RCC 7860 (cell line): ENCODE results near the gene NPFFR1.
"Not testable (repeated sequence)": the region's sequence is repeated elsewhere in the genome, so short reads cannot be mapped to it uniquely, and the experiment has no call there.

Source experiments
- DNase-seq: peaks from one replicate; pipeline ENCODE4 v3.0.0-alpha.2; 2015; ENCODE audit warnings: low spot score
- FAIRE-seq: peaks from 2 replicates; lab custom pipeline; 2012; peaks lifted over from hg19 to GRCh38; lab: Jason Lieb, UNC

The NPFFR1 gene

GRCh38 chr10:70228491-70228890 is 55.3 kb downstream of the NPFFR1 start:
- FAIRE-seq (no peak), DNase-seq (no peak)

- no peak for FAIRE-seq
- DNase-seq: no peak
Observed at GRCh38 chr10:70227548-70228320, 56.1 kb downstream of the NPFFR1 start.

DNA sequence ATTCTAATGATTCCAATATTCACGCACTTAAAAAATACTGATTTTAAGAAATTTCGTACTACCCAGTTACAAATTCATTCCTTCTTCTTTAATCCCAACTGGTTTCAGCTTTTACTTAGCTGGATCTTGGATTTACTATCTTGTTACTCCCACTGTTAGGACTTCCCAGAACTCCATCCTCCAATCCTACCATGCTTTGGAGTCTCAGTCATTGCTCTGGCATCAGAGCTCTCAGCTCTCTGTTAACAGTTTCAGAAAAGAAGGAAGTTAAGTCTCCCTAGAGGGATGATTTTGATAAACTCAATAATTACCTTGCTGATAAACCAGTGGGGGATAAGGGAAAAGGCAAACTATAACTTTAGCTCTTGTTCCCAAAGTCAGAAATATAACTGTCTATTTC is 60.1 kb downstream of the NPFFR1 start:
- DNase-seq (no peak), FAIRE-seq (no peak)

GRCh38 chr10:70222811-70223447 is 60.9 kb downstream of the NPFFR1 start:
- not testable (repeated sequence) for DNase-seq, FAIRE-seq

GRCh38 chr10:70222340-70222794 is 61.4 kb downstream of the NPFFR1 start:
- DNase-seq: no peak

DNA sequence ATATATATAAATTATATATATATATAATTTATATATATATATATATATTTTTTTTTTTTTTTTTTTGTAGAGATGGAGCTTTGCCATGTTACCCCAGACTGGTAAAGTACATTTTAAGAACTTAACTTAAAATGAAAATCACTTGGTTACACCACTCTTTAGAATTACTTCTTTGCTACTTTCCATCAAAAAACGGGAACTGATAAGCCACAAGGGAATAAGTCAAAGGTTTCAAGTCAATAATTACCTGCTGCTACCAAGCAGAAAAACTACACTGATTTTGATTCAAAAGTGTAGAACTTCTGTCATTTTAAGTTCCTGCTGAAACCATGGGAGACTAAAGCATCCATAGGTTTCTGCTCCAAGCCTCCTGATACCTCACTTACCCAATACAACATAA is 62.8 kb downstream of the NPFFR1 start:
- no peak for DNase-seq

More at GRCh38 chr10:70222340-70222794, 61.4 kb downstream of the NPFFR1 start:
- FAIRE-seq: no peak

GRCh38 chr10:70212879-70213278 is 70.9 kb downstream of the NPFFR1 start:
- FAIRE-seq (no peak), DNase-seq (no peak)

More for the DNA sequence above, 62.8 kb downstream of the NPFFR1 start:
- no peak for FAIRE-seq

DNA sequence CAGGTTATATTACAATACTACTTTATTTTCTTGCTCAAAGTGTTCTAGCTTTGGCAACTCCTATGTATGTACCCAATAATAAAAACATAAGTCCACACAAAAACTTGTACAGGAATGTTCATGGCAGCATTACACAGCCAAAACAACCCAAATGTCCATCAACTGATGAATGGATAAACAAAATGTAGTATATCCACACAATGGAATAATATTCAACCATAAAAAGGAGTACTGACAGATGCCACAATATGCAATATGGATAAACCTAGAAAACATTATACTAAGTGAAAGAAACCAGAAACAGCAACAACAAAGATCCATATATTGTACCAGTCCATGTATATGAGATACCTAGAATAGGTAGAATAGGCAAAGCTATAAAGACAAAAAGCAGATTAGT is 71.5 kb downstream of the NPFFR1 start:
- FAIRE-seq (no peak), DNase-seq (no peak)

DNA sequence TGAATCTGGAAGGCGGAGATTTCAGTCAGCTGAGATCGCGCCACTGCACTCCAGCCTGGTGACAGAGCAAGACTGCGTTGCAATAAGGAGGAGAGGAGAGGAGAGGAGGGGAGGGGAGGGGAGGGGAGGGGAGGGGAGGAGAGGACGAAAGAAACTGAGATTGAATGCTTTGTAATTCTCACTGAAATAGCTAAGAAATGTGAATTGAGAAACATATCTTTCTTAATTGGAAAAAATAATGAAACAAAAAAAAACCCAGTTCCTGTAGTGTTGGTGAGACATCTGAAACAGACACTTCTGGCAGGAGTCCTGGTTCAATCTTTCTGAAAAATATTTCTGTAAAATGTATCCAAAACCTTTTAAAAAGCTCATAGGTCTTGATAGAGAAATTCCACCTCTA is 77.0 kb downstream of the NPFFR1 start:
- FAIRE-seq: no peak
- DNase-seq: no peak

GRCh38 chr10:70201105-70201504 is 82.7 kb downstream of the NPFFR1 start:
- DNase-seq (no peak), FAIRE-seq (no peak)

DNA sequence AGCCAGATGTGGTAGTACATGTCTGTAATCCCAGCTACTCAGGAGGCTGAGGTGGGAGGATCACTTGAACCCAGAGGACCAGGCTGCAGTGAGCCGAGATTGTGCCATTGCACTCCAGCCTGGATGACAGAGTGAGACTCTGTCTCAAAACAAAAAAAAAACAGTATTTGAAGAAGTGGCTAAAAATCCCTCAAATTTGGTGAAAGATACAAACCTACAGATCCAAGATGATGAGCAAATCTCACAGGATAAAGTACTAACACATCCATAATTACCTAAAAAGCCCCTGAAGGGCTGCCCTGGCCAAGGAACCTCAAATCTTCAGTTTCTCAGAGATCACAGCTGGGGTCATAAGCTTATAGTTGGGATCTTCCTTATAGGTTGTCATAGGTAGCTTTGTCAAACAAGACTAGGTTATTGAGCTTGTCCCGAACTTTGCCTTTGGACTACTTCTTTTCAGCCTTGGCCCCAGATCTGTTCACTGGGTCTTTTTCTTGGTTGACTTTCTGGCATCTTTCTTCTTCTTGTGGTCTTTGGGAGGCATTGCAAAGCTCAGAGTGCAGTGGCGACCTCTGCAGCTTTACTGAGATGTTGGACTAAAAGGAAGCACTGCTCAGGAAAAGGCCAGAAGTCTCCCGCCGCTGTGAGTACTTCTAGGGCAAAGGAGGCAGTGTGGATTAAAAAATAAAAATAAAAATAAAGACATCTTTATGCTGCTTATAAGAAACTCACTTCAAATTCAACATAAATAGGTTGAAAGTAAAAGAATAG is 84.9 kb downstream of the NPFFR1 start:
- DNase-seq (no peak), FAIRE-seq (no peak)
